Activated T-helper 2 cell treated with anti-CD3 and anti-CD28 coated beads, Interferon-gamma antibody, Interleukin-2, Interleukin-4, amounts not matched to agents 10 μg/mL and 5 μg/mL and 100 μg/mL, durations not matched to agents 14 hours and 24 hours and 36 hours (primary cell): ENCODE measurements around the gene NPTX2. TPM values are rescaled to one million over a fixed set of nuclear protein-coding genes. Genes with fewer than 3 reads are reported as not detected.
"Not testable (repeated sequence)": the region's sequence is repeated elsewhere in the genome, so short reads cannot be mapped to it uniquely, and the experiment has no call there.

Experiments
- DNase-seq: peaks from one replicate; pipeline ENCODE4 v3.0.0; 2021; ENCODE audit warnings: low spot score
- H3K27ac Mint-ChIP-seq: one replicate; pipeline ENCODE4 v1.8.0; 2021; ENCODE audit warnings: mixed read lengths
- H3K27me3 Mint-ChIP-seq: one replicate; pipeline ENCODE4 v1.8.0; 2021; ENCODE audit warnings: low read depth, mixed read lengths
- H3K36me3 Mint-ChIP-seq: one replicate; pipeline ENCODE4 v1.8.0; 2021; ENCODE audit warnings: low read depth, mixed read lengths
- H3K4me1 Mint-ChIP-seq: one replicate; pipeline ENCODE4 v1.8.0; 2021; ENCODE audit warnings: low read depth, mixed read lengths
- H3K4me3 Mint-ChIP-seq: one replicate; pipeline ENCODE4 v1.8.0; 2021; ENCODE audit warnings: low read depth, mild to moderate bottlenecking, moderate library complexity, mixed read lengths
- H3K9me3 Mint-ChIP-seq: one replicate; pipeline ENCODE4 v1.8.0; 2021; ENCODE audit warnings: mixed read lengths
- intact Hi-C: fragments of 100-400 bp; cut with micrococcal nuclease; formaldehyde crosslinking; loops from one replicate; pipeline ENCODE4 v1.15.1; 2023
- total RNA-seq: library from RNA; stranded (reverse); gene quantifications from 2 replicates; pipeline ENCODE4 v1.2.3, GENCODE V29; 2022

NPTX2 gene, protein sequence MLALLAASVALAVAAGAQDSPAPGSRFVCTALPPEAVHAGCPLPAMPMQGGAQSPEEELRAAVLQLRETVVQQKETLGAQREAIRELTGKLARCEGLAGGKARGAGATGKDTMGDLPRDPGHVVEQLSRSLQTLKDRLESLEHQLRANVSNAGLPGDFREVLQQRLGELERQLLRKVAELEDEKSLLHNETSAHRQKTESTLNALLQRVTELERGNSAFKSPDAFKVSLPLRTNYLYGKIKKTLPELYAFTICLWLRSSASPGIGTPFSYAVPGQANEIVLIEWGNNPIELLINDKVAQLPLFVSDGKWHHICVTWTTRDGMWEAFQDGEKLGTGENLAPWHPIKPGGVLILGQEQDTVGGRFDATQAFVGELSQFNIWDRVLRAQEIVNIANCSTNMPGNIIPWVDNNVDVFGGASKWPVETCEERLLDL
- total RNA-seq = 0.28 and 0.32 TPM in 2 replicates

GRCh38 chr7:98617051-98617959 is at the start of gene NPTX2:
Gene NPTX2, plus strand, starts transcription at chr7:98617285. Its CDS starts 177 bp downstream, at chr7:98617462.
- Mint-ChIP-seq H3K27ac (no peak within 1 kb of the TSS), H3K4me1 (no peaks in the 10 kb centered on the region), H3K27me3 (peaks cover 38% of the 10 kb centered on the region), H3K9me3 (no peaks in the 10 kb centered on the region), H3K4me3 (no peak within 1 kb of the TSS), H3K36me3 (no peaks in the 10 kb centered on the region)
- intact Hi-C loops = loop anchor here (10.0 kb wide), 1 partner anchor 1593 kb away; the partner anchor contains the start of gene DLX5
- no peak for DNase-seq

DNA sequence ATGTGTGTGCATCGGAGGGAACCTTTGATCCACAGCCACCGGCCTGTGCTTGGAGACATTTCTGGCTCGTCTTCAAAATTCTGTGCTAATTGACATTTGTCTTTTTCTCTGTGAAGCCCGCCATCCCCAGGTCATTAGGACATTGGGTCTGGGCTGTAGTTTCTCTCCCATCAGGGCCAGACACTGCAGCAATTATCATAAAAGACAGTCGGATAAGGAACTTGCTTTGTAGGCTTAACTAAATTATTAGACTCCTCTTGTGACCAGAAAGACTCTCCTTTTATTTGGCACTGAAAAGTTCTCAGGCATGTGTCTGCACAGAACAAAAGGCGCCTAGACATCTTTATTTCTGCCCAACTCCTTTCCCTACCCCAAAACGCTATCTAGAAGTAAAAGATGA is 49.1 kb upstream of the NPTX2 start:
- intact Hi-C loops = no loop called here
- H3K4me3 Mint-ChIP-seq = no peak overlapping the region
- DNase-seq = no peak
- H3K4me1 Mint-ChIP-seq = no peaks in the 10 kb centered on the region
- H3K9me3 Mint-ChIP-seq = peaks cover 12% of the 10 kb centered on the region
- H3K27me3 Mint-ChIP-seq = no peaks in the 10 kb centered on the region
- H3K27ac Mint-ChIP-seq = no peak overlapping the region
- no peaks in the 10 kb centered on the region for H3K36me3 Mint-ChIP-seq

DNA sequence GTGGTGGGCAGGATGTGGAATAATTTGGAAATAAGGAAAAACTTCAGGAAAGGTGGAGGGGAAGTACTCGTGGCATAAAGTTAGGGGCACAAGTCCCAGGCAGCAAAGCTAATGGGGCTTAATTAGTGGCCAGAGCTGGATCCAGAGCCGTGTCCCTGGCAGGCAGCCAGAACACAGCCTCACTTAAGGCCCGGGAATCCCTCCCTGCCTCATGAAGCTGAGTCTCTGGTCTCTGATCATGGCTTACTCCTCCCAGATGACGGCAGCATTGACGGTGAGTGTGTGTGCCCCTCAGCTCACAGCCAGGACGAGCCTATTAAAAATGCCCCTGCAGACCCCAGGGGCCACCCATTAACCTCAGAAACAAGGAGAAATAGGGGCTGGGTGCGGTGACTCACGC is 48.2 kb upstream of the NPTX2 start:
- intact Hi-C loops = no loop called here
- no peak overlapping the region for H3K27ac Mint-ChIP-seq
- H3K4me3 Mint-ChIP-seq = no peak overlapping the region
- no peak for DNase-seq
- H3K4me1 Mint-ChIP-seq = no peaks in the 10 kb centered on the region
- H3K36me3 Mint-ChIP-seq = no peaks in the 10 kb centered on the region
- H3K9me3 Mint-ChIP-seq = peaks cover 9% of the 10 kb centered on the region
- H3K27me3 Mint-ChIP-seq = no peaks in the 10 kb centered on the region

- intact Hi-C loops = no loop called here
- no peak overlapping the region for H3K27ac Mint-ChIP-seq
- H3K9me3 Mint-ChIP-seq = peaks cover 8% of the 10 kb centered on the region
- no peaks in the 10 kb centered on the region for H3K4me1 Mint-ChIP-seq
- no peaks in the 10 kb centered on the region for H3K36me3 Mint-ChIP-seq
- H3K27me3 Mint-ChIP-seq = no peaks in the 10 kb centered on the region
- no peak overlapping the region for H3K4me3 Mint-ChIP-seq
- DNase-seq = no peak
These were observed 47.3 kb upstream of the NPTX2 start for GRCh38 chr7:98569691-98570337.

DNA sequence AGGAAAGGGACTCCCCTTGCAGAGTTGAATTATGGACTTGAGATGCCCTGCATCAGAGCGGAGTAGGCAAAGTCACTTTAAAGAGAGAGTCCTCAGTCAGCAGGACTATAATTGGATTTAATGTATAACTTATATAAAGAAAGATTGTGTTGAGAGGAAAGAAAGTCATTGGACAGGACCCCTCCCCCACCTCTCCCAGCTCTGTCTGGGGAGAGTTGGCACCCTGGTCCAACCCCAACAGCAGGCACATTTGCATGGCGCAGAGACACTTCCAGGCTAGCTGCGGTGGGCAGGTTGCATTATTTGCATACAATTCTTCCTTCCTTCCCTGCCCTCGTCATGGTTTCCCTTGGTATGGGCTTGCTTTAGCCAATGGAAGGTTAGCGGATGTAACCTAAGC is 46.1 kb upstream of the NPTX2 start:
- H3K27ac Mint-ChIP-seq = no peak overlapping the region
- no peaks in the 10 kb centered on the region for H3K27me3 Mint-ChIP-seq
- intact Hi-C loops = no loop called here

DNA sequence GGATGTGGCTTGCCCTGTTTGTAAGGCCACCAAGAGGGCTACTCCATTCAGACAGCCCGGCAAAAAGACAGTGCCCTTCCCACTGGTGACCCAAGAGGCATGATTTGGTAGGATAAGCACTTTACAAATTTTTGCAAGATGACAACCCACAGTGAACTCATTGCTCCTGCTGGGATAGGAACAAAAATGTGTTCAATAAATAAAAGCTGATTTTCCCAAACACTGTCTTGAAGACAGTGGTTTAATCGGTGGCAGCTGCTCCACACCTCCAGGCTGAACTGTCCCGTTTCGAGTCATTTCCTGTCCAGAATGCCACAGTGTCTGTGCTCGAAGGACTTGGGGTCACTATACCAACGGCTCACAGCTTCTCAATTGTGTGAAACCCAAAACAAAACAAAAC is 45.1 kb upstream of the NPTX2 start:
- intact Hi-C loops = no loop called here

More for the DNA sequence above, 46.1 kb upstream of the NPTX2 start:
- H3K9me3 Mint-ChIP-seq = peaks cover 13% of the 10 kb centered on the region
- H3K36me3 Mint-ChIP-seq = no peaks in the 10 kb centered on the region
- H3K4me3 Mint-ChIP-seq = no peak overlapping the region
- H3K4me1 Mint-ChIP-seq = no peaks in the 10 kb centered on the region
- DNase-seq = no peak

DNA sequence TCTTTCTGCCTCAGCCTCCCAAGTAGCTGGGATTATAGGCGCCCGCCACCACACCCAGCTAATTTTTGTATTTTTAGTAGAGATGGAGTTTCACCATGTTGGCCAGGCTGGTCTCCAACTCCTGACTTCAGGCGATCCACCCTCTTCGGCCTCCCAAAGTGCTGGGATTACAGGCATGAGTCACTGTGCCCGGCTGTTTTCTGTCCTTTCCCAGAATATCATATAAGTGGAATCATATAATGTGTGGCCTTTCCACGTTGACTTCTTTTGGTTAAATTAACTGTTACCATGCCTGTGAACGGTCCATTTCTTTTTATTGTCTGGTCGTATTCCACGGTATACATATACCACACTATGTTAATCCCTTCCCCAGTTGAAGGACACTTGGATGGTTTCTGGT is 44.4 kb upstream of the NPTX2 start:
- peaks cover 26% of the 10 kb centered on the region for H3K9me3 Mint-ChIP-seq
- H3K27ac Mint-ChIP-seq, H3K36me3 Mint-ChIP-seq, intact Hi-C loops, H3K27me3 Mint-ChIP-seq, H3K4me3 Mint-ChIP-seq, H3K4me1 Mint-ChIP-seq, DNase-seq: not testable (repeated sequence)

More for the DNA sequence above, 45.1 kb upstream of the NPTX2 start:
- Mint-ChIP-seq H3K9me3 (peaks cover 22% of the 10 kb centered on the region), H3K4me1 (no peaks in the 10 kb centered on the region), H3K27ac (no peak overlapping the region), H3K27me3 (no peaks in the 10 kb centered on the region), H3K4me3 (no peak overlapping the region), H3K36me3 (no peaks in the 10 kb centered on the region)
- DNase-seq = no peak

DNA sequence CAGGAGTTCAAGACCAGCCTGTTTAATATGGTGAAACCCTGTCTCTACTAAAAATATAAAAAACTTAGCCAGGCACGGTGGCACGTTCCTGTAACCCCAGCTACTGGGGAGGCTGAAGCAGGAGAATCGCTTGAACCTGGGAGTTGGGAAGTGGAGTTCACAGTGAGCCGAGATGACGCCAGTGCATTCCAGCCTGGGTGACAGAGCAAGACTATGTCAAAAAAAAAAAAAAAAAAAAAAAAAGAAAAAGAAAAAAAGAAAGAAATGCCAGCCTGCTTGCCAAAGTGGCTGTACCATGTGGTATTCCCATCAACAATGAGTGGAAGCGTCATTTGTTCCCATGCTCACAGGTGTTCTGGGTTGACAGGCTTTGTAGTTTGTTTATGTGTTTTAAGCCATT is 43.3 kb upstream of the NPTX2 start:
- no peak overlapping the region for H3K4me3 Mint-ChIP-seq
- intact Hi-C loops = no loop called here
- no peak overlapping the region for H3K27ac Mint-ChIP-seq

GRCh38 chr7:98575878-98576277 is 41.2 kb upstream of the NPTX2 start:
- Mint-ChIP-seq H3K27ac (no peak overlapping the region), H3K9me3 (peaks cover 32% of the 10 kb centered on the region), H3K4me3 (no peak overlapping the region), H3K36me3 (no peaks in the 10 kb centered on the region), H3K4me1 (no peaks in the 10 kb centered on the region), H3K27me3 (no peaks in the 10 kb centered on the region)
- DNase-seq = no peak
- intact Hi-C loops = no loop called here

More for the DNA sequence above, 43.3 kb upstream of the NPTX2 start:
- Mint-ChIP-seq H3K9me3 (peaks cover 32% of the 10 kb centered on the region), H3K4me1 (no peaks in the 10 kb centered on the region), H3K36me3 (no peaks in the 10 kb centered on the region), H3K27me3 (no peaks in the 10 kb centered on the region)
- DNase-seq = no peak

GRCh38 chr7:98584830-98585229 is 32.3 kb upstream of the NPTX2 start:
- Mint-ChIP-seq H3K27ac (no peak overlapping the region), H3K4me3 (no peak overlapping the region), H3K4me1 (no peaks in the 10 kb centered on the region), H3K9me3 (no peaks in the 10 kb centered on the region), H3K27me3 (no peaks in the 10 kb centered on the region), H3K36me3 (no peaks in the 10 kb centered on the region)
- intact Hi-C loops = no loop called here
- DNase-seq = no peak

- H3K36me3 Mint-ChIP-seq = no peaks in the 10 kb centered on the region
- no peaks in the 10 kb centered on the region for H3K4me1 Mint-ChIP-seq
- intact Hi-C loops = no loop called here
- H3K27ac Mint-ChIP-seq = no peak overlapping the region
- no peak for DNase-seq
- H3K27me3 Mint-ChIP-seq = no peaks in the 10 kb centered on the region
- H3K4me3 Mint-ChIP-seq = no peak overlapping the region
- no peaks in the 10 kb centered on the region for H3K9me3 Mint-ChIP-seq
These were observed 25.2 kb upstream of the NPTX2 start for GRCh38 chr7:98591926-98592325.

DNA sequence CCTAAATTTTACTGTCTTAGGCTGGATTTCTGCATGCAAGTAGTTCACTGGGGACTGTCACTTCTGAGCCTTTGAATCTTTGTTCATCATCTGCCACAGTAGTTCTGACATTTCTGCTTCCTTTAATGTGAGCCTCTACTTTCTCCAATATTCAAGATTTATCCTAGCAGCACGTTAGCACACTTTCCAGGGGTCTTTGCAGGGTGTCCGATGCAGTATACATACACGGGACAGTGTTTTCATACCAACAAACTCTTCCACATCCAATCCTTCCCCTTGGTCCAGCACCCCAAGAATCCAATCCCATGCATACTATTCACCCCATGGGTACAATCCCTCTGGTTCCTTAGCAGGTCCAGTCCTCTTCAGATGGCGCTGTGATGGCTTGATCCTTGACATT is 22.7 kb upstream of the NPTX2 start:
- H3K27ac Mint-ChIP-seq = no peak overlapping the region
- H3K36me3 Mint-ChIP-seq = no peaks in the 10 kb centered on the region
- H3K4me1 Mint-ChIP-seq = no peaks in the 10 kb centered on the region
- H3K27me3 Mint-ChIP-seq = no peaks in the 10 kb centered on the region
- no peak overlapping the region for H3K4me3 Mint-ChIP-seq
- no peak for DNase-seq
- no peaks in the 10 kb centered on the region for H3K9me3 Mint-ChIP-seq
- intact Hi-C loops = no loop called here
